B cell (primary cell): Measurements from ENCODE around the gene ZNHIT2. TPM values are rescaled to one million over a fixed set of nuclear protein-coding genes. Genes with fewer than 3 reads are reported as not detected.

Experiments
- ATAC-seq: fragments of 200-7000 bp; cut with Tn5 transposase; one replicate; pipeline ENCODE4 v1.10.0; 2021; ENCODE audit warnings: low read depth, mild to moderate bottlenecking, moderate number of reproducible peaks, moderate library complexity
- CTCF ChIA-PET: fragments of 350-600 bp; sonication (Branson Sonifier 250); formaldehyde crosslinking; loops from one replicate; lab custom pipeline; 2021; ENCODE audit warnings: antibody characterized with exemption, inconsistent platforms; lab: Charles Lee
- POLR2A ChIA-PET: fragments of 350-600 bp; sonication (Branson Sonifier 250); formaldehyde crosslinking; loops from one replicate; lab custom pipeline; 2021; ENCODE audit warnings: antibody characterized with exemption; lab: Charles Lee
- DNase-seq: peaks from one replicate; pipeline ENCODE4 v3.0.0; 2013
- H2AFZ ChIP-seq: 2 replicates; pipeline ENCODE4 v1.6.1; 2012; ENCODE audit warnings: mild to moderate bottlenecking, low read depth, low read length; ENCODE audit not compliant: insufficient read depth, poor library complexity, severe bottlenecking
- H3K27ac ChIP-seq, 2 donors: 1 replicate in 1 of 2; 2 replicates in 1 of 2; pipeline ENCODE4 v1.5.1; 2012 to 2013; ENCODE audit warnings: low read length in 2 of 2, mild to moderate bottlenecking in 2 of 2, moderate library complexity in 1 of 2
- H3K27me3 ChIP-seq, 4 experiments: fragments of 200-600 bp in 1 of 4; sonication (generic) in 1 of 4; replicated peaks in 1 of 4; 1 replicate in 2 of 4; 2 replicates in 2 of 4; pipeline versions ENCODE4 v1.6.1 to v1.7.0; 2013 to 2016; ENCODE audit warnings: low read length in 3 of 4, mild to moderate bottlenecking in 2 of 4, mixed read lengths in 1 of 4, moderate library complexity in 1 of 4; ENCODE audit not compliant: insufficient read depth in 4 of 4, control insufficient read depth in 3 of 4; ENCODE audit errors: control extremely low read depth in 1 of 4
- H3K36me3 ChIP-seq, 2 experiments: replicated peaks in 1 of 2; 1 replicate in 1 of 2; 2 replicates in 1 of 2; pipeline versions ENCODE4 v1.6.1 to v1.7.1; 2013; ENCODE audit warnings: low read length in 1 of 2; ENCODE audit not compliant: insufficient read depth in 2 of 2, control insufficient read depth in 1 of 2; ENCODE audit errors: control extremely low read depth in 1 of 2, extremely low read depth in 1 of 2
- H3K4me1 ChIP-seq, 2 donors: fragments of 200-600 bp in 1 of 2; sonication (generic) in 1 of 2; 1 replicate in 1 of 2; 2 replicates in 1 of 2; pipeline versions ENCODE4 v1.5.1 to v1.6.1; 2013 to 2017; ENCODE audit warnings: low read length in 2 of 2; ENCODE audit not compliant: control insufficient read depth in 2 of 2, insufficient read depth in 2 of 2
- H3K4me2 ChIP-seq: replicated peaks from 2 replicates; pipeline ENCODE3; 2012; ENCODE audit warnings: mild to moderate bottlenecking, low read depth, low read length; ENCODE audit not compliant: poor library complexity, severe bottlenecking
- H3K4me3 ChIP-seq, 5 experiments: fragments of 200-600 bp in 1 of 5; sonication (generic) in 1 of 5; 1 replicate in 3 of 5; 2 replicates in 2 of 5; pipeline versions ENCODE4 v1.5.1 to v1.7.0; 2011 to 2016; ENCODE audit warnings: low read length in 4 of 5, mild to moderate bottlenecking in 4 of 5, low read depth in 2 of 5, control low read depth in 1 of 5, moderate library complexity in 1 of 5; ENCODE audit not compliant: insufficient read depth in 1 of 5; ENCODE audit errors: control extremely low read depth in 1 of 5, extremely low read depth in 1 of 5
- H3K79me2 ChIP-seq: fragments of 200-600 bp; sonication (generic); one replicate; pipeline ENCODE4 v1.6.0; 2016; ENCODE audit warnings: low read length; ENCODE audit not compliant: control insufficient read depth, insufficient read depth
- H3K9ac ChIP-seq: fragments of 200-600 bp; sonication (generic); 2 replicates; pipeline ENCODE4 v1.6.1; 2017; ENCODE audit warnings: mild to moderate bottlenecking, low read length, moderate library complexity
- H3K9me3 ChIP-seq, 3 donors: one replicate each; pipeline versions ENCODE4 v1.6.1 to v1.7.1; 2013; ENCODE audit warnings: low read length in 2 of 3; ENCODE audit not compliant: control insufficient read depth in 2 of 3, insufficient read depth in 1 of 3; ENCODE audit errors: control extremely low read depth in 1 of 3
- H4K20me1 ChIP-seq: 2 replicates; pipeline ENCODE4 v1.6.0; 2012; ENCODE audit warnings: mild to moderate bottlenecking, low read length; ENCODE audit not compliant: insufficient read depth, control insufficient read depth, poor library complexity, severe bottlenecking
- H3K27ac Mint-ChIP-seq: one replicate; pipeline ENCODE4 v1.8.0; 2021; ENCODE audit warnings: mixed read lengths
- H3K27me3 Mint-ChIP-seq: one replicate; pipeline ENCODE4 v1.8.0; 2021; ENCODE audit warnings: mixed read lengths
- H3K4me1 Mint-ChIP-seq: one replicate; pipeline ENCODE4 v1.8.0; 2021; ENCODE audit warnings: mixed read lengths
- H3K4me3 Mint-ChIP-seq: one replicate; pipeline ENCODE4 v1.8.0; 2021; ENCODE audit warnings: mixed read lengths
- H3K9me3 Mint-ChIP-seq: one replicate; pipeline ENCODE4 v1.8.0; 2022; ENCODE audit warnings: mixed read lengths; ENCODE audit not compliant: insufficient read depth
- EZH2 ChIP-seq: IDR thresholded peaks from 2 replicates; pipeline ENCODE4 v1.6.1; 2012; ENCODE audit warnings: borderline replicate concordance, low read depth, mild to moderate bottlenecking, moderate library complexity, low read length; ENCODE audit not compliant: insufficient read depth, poor library complexity, severe bottlenecking
- WGBS: methylation state at CpG from one replicate; pipeline ENCODE4 v1.1.5; 2013; ENCODE audit warnings: missing lambda C conversion rate; ENCODE audit not compliant: insufficient coverage; 5-methylcytosine and 5-hydroxymethylcytosine counted together
- intact Hi-C: fragments of 100-400 bp; cut with micrococcal nuclease; formaldehyde crosslinking; loops from one replicate; pipeline ENCODE4 v1.10.0; 2022
- polyA plus RNA-seq: library from polyadenylated mRNA; depleted of rRNA; stranded (reverse); fragments of >200 nt; gene quantifications from 2 replicates; pipeline ENCODE4 v1.2.3, GENCODE V29; 2012
- total RNA-seq, 2 donors: library from RNA; stranded (reverse); fragments of 120-200 nt in 1 of 2; gene quantifications; 1 replicate in 1 of 2; 2 replicates in 1 of 2; pipeline versions ENCODE4 v1.2.3 to v1.2.4, GENCODE V29; 2013 to 2022
- TF ChIP-seq, protein P1 (sequence below): fragments of 200-600 bp; IDR thresholded peaks from one replicate; pipeline ENCODE4 v1.8.0; 2022; ENCODE audit warnings: antibody characterized with exemption, mild to moderate bottlenecking

ZNHIT2 gene
- total and polyA plus RNA-seq, 2 donors (not counting 1 experiment from before 2014, with no cell fraction given), result 6.2 to 14.1 TPM

DNA sequence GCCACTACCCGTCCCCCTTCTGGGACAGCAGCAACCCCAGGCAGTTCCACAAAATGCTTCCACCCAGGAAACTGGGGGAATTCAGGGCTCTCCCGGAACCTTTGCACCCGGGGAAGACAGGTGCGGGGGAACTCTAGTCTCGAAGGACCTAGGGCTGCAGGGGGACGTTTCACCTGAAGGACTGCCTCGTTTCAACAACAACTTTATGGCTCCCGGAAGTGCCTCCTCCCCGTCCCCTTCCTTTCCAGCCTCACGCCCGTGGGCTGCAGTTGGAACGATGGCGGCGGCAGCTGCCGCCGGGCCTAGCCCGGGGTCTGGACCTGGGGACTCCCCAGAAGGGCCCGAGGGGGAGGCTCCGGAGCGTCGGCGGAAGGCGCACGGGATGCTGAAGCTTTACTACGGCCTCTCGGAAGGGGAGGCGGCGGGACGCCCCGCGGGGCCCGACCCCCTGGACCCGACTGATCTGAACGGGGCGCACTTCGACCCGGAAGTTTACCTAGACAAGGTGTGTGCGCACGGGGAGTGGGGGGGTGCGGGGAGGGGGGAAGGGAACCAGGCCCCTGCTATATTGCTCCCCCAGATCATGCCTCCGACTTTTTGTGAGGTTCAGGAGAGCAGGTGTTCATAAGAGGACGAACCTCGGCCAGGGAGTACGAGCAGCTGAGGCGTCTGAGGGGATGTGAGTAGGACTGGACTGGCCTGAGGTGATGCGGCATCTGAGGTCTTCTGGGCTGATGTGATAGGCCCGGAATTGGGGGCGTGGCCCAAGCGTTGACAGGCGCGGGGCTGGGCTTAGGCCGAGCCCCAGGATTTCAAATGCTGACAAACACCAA is 21.3 kb downstream of the ZNHIT2 start, which contains the start of gene VPS51:
Gene VPS51 (plus strand): TSS at position 241 of the 833 bp plus-strand sequence. CDS start 37 bp downstream, at position 278.
- ATAC-seq (peak; percentile 86), DNase-seq (peak; percentile 93)
- POLR2A ChIA-PET, result interaction anchor here (0.6 to 4.0 kb wide), 9 partner anchors 14 to 324 kb away, joined by 3 to 26 read pairs (median 5); partner anchors contain the start of genes ARL2, CAPN1, FAU and MRPL49
- Histone ChIP-seq H3K27me3 (no peaks in the 10 kb centered on the region), H3K9ac (peak within 1 kb of the TSS; percentile 90), H3K27ac (peak within 1 kb of the TSS; percentile 77 to 81), H3K9me3 (peaks cover 0 to 6% (median 0%) of the 10 kb centered on the region in 3 donors), H3K4me1 (peaks cover 10 to 16% of the 10 kb centered on the region in 2 donors), H4K20me1 (peaks cover 18% of the 10 kb centered on the region), H3K36me3 (peaks cover 0 to 21% of the 10 kb centered on the region in 2 experiments), H3K79me2 (peaks cover 29% of the 10 kb centered on the region), H2AFZ (peak within 1 kb of the TSS; percentile 88), H3K4me2 (peak within 1 kb of the TSS; percentile 92), H3K4me3 (peak within 1 kb of the TSS; percentile 69 to 90 (median 77))
- CTCF ChIA-PET, result interaction anchor here (0.7 to 10.2 kb wide), 4 partner anchors 11 to 250 kb away, joined by 3 to 96 read pairs (median 4); partner anchors contain the start of gene TM7SF2
- intact Hi-C loops, result loop anchor here (1.0 kb wide), 5 partner anchors 12 to 83 kb away; partner anchors contain the start of genes CDCA5, SNX15, ZFPL1 and ZNHIT2
- H3K9me3 Mint-ChIP-seq, result no peaks in the 10 kb centered on the region
- H3K27ac Mint-ChIP-seq, result peak within 1 kb of the TSS; percentile 97
- peak within 1 kb of the TSS; percentile 96 for H3K4me3 Mint-ChIP-seq
- peaks cover 24% of the 10 kb centered on the region for H3K4me1 Mint-ChIP-seq
- WGBS, result under 1% methylated on average over 50 of the region's 52 CpGs
- TF ChIP-seq, protein P1, sequence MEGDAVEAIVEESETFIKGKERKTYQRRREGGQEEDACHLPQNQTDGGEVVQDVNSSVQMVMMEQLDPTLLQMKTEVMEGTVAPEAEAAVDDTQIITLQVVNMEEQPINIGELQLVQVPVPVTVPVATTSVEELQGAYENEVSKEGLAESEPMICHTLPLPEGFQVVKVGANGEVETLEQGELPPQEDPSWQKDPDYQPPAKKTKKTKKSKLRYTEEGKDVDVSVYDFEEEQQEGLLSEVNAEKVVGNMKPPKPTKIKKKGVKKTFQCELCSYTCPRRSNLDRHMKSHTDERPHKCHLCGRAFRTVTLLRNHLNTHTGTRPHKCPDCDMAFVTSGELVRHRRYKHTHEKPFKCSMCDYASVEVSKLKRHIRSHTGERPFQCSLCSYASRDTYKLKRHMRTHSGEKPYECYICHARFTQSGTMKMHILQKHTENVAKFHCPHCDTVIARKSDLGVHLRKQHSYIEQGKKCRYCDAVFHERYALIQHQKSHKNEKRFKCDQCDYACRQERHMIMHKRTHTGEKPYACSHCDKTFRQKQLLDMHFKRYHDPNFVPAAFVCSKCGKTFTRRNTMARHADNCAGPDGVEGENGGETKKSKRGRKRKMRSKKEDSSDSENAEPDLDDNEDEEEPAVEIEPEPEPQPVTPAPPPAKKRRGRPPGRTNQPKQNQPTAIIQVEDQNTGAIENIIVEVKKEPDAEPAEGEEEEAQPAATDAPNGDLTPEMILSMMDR, result no peak
- TF ChIP-seq EZH2, result no peak
- H3K27me3 Mint-ChIP-seq, result no peaks in the 10 kb centered on the region
